GM20431 (cell line): Measurements from ENCODE around the gene ZNF318.

Experiments used
- in situ Hi-C: fragments of 300-500 bp; cut with MseI, MboI; formaldehyde crosslinking; loops from one replicate; pipeline ENCODE4 v1.15.0; 2020; ENCODE audit warnings: low sequenced_read_pairs; ENCODE audit not compliant: unreplicated experiment

The ZNF318 gene

DNA sequence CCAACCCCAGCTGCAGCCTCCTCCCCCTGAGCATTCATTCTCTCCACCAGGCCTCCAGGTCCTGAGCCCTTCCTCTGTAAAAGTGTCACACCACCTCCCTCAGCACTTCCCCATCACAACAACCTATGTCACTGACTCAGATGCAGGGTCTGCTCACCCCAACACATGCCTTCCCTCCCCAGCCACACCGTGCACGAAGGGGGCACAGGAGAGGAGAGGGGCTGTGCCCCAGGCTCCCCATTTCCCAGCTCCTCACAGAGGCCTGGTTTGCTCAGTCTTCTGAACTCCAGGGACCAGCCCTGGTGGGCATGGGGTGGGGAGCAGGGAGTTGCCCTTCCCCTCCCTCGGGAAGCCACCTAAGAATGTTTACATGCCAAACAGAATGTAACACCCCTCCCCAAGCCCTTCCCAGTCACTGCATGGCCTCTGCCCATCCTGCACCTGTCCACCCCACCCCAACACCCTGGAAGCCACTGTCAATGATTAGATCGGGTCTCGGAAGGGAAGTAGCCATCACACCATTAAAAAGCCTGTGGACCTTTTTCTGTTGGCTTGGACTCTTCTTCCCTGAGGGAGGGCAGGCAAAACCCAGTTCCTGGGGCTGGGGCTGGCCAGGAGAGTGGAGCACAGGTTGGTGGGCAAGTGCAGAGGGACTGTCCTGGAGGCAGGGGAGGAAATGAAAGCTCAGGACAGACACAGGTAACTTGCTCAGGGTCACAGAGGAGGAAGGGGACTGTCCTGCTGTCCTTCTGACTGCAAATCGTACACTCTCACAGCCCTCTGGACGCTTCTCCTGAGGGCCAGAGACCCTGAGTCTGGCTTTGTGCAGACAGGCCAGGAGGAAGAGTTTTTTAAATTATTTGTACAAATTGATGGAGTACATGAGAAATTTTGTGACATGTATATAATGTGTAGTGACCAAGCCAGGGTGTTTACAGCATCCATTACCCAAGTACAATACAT is 81.4 kb downstream of the ZNF318 start:
- in situ Hi-C loops, result no loop called here

DNA sequence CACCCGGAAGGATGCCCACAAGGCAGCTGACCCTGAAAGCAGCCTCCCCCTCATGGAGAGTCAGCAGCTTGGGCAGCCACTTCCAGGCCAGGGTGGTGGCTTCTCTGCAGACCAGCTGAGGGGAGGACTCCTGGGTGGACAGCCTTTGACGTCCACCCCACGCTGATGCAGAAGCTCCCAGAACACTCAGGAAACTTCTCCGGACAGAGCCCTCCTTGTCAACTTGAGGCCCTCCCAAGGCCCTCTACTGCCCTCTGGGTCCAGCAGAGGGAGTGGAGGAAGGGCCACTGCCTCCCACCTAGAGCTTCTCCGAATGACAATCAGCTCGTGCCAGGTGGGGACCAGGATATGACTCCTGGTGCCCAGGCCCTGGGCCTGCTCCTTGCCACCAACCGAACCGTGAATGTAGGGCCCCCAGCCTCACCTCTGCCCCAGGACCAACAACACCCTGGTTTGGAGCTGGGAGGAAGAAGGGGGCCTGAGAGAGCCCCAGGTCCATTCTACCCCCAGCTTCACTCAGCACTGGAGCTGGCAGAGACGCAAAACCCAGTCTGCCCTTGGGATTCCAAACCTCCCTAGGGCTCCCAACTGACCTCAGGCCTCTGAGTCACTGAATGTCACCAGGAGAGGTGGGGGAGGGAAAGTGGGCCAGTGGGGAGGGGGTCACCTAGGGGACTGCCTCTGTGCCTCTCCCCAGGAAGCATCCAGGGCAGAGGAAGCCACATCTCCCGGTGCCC is 82.3 kb downstream of the ZNF318 start:
- in situ Hi-C loops, result no loop called here

DNA sequence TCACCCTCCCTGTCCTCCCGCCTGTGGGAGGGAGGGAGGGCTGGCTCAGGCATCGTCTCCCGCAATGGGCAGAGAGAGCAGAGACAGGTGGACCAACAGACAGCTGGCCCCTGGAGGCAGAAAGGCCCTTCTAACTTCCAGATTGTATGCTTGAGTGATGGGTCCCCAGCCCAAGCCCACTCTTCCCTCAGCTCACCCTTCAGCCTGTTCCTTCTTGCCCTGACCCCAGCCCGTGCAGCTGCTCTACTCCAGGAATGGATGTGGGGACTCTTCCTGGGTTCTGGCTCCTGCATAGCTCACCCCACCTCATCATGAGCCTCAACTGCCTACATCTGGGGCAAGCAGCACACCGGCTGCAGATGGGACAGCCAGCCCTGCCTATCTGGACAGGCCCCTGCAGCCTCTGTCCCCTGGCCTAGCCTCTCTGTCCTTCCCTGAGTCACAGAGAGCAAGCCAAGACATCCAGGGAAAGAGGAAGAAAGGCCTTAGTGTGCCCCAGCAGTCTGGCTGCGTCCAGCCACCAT is 82.9 kb downstream of the ZNF318 start:
- in situ Hi-C loops, result no loop called here
